Epithelial cell of prostate (primary cell): ENCODE measurements around the gene P2RY14.
A peak's percentile ranks its signal among the peaks of the same experiment; 100 is the strongest.

Source experiments
- DNase-seq: peaks from one replicate; pipeline ENCODE4 v3.0.0-alpha.2; 2011; ENCODE audit warnings: low read depth, low spot score
- H3K27ac ChIP-seq: fragments of 450-650 bp; 2 replicates; pipeline ENCODE4 v1.5.1; 2017; ENCODE audit warnings: mild to moderate bottlenecking

P2RY14 gene

DNA sequence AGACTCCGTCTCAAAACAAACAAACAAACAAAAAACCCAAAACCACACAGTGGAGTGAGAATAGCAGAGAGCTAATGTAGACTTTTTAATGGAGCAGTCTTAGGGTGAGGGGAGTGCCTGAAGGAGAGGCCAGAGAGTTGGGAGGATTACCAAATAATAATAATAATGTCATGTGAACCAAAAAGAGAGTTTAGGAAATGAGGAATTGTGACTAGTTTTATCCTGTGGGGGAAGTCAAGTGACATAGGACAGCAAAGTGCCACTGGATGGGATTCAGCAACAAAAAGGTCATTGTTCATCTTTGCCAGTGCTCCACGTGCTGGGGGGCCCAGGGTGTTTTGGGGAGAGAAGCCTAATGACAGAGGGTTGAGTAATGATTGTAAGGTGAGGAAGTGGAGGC lies 25.4 kb upstream of the P2RY14 start:
- peak overlapping the region; percentile 99 for H3K27ac ChIP-seq

DNA sequence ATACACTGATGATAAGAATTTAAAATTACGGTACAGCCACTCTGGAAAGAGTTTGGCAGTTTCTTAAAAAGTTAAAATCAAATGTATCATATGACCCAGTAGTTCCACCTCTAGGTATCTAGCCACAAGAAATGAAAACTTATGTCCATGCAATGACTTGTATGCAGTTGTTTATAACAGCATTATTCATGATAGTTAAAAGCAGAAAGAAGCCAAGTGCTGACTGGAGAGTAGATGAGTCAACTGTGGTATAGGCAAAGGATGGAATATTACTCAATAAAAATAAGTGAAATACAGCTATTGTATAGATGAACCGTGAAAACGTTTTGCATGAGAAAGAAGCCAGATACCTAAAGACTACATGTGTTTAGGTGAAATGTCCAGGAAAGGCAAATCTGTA lies 23.4 kb upstream of the P2RY14 start:
- peak overlapping the region; percentile 99 for H3K27ac ChIP-seq
- peak; percentile 72 for DNase-seq

More for the DNA sequence above, 25.4 kb upstream of the P2RY14 start:
- DNase-seq: no peak

DNA sequence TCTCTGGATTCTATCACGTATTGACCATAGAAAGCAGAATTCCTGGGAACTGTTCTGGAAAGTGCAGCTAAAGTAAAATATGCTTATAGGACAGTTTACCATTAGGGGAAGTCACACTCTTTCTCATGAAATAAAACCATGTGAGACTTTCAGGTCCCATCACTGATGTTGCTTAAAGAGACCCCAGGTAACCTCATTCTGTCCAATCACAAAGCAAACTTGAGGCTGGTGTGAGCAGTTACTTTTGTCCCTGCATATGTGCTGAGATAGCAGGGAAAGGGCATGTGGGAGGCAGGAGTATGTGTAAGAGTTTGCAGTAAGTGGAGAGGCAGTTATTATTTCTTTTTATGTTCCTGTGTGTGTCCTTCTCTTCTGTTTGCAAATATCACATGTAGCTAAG lies 22.2 kb upstream of the P2RY14 start:
- DNase-seq: no peak
- H3K27ac ChIP-seq: no peak overlapping the region

DNA sequence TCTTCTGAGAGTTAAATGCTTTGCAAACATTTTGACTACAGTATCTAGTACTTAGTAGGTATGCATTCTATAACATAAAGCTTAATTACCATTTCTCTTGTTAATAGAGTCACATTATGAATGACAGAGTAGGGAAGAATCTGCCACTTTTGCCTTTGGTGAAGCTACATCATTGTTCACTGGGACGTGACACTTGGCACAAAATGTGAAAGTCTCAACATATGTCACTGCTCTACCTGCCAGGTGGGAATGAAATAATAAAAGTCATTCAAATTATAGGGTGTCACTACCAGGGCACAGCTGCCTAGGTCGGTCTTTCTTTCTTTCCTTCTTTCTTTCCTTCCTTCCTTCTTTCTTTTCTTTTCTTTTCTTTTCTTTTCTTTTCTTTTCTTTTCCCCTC lies 20.7 kb upstream of the P2RY14 start:
- DNase-seq: no peak
- H3K27ac ChIP-seq: no peak overlapping the region

DNA sequence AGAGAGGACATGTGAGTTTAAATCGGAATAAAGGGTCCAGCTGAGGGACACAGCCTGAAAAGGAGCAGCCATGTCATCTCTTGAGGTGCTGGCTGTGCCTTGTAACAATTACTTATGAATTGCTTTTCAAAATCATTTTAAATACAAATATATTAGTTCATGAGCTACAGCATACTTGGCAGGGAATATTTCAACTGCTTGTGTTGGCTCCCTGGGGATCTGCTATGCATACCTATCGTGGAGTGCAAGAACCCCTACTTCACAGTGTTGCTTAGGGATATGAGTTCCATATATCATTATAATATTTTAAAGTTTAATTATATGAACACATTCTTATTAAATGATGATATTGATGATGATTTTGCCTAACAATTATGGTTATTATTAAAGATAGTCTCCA lies 19.1 kb upstream of the P2RY14 start:
- H3K27ac ChIP-seq: no peak overlapping the region
- DNase-seq: no peak

DNA sequence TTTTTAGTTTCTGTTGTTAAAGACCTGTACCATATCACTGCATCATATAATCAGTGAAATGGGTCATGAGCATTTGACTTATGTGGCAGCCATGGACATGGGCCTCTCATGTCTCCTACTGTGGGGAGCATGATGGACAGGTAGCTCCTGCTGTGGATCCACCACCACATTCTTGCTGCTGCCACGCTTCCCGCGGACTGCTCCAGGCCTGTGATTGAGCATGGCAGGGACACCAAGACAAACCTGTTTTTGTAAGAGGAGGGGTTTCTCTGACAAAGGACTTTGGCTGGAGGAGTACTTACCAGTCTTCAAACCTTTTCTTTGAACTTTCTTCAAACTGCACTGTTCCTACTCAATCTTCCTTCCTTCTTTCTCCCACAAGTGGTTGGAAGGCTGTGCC lies 17.9 kb upstream of the P2RY14 start:
- no peak overlapping the region for H3K27ac ChIP-seq
- DNase-seq: no peak

DNA sequence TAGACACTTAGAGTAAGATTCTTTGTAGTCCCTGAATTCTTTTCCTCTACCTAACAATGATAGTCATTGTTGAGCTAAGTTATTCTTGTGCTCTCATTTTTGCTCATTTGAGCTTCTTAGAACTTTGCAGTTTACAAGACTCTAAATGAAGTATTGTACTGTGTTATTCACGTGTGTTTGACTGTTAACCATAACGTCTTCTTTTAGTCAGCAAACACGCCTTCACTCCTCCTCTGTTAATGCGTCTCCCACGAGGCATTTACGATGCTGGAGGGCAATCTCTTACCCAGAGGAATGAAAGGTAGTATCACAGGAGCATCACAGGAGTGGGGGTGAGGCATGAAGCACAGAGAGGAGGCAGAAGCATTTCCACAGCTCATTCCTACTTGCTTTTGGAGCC lies 14.8 kb upstream of the P2RY14 start:
- peak overlapping the region; percentile 8 for H3K27ac ChIP-seq
- no peak for DNase-seq

DNA sequence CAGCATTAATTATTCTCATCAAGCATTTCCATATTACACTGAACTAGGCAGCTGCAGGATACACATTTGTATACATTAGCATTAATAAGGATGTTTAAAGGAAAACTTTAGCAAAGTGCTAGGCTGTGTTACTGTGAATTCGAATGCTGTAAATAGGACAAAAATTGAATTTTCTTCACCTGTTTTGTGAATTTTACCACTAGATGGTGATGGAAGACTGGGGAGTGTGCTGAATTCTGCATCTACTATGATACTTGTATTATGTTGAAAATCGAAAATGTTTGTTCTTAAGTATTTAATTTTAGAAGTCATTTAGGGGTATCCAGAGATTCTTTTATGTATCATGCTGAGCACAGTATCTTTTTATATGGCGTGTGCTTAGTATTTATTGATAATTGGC lies 12.3 kb upstream of the P2RY14 start:
- DNase-seq: no peak
- H3K27ac ChIP-seq: no peak overlapping the region

DNA sequence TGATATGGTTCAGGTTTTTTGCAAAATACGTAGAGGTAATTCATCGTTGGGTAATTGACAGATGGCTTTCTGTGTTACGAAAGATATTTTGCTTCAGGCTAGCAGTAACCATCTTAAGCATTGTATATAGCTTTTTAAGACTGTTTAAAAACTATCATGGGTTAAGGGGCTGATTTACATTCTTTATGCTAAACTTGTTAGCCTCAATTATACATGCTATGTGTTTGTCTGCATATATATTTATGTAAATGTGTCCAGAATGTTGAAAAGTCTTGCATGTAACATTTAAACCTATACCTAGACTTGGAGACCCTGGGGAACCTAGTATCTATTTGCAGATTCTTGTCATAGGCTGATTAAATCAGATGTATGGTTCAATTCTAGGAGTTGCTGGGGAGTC lies 11.1 kb upstream of the P2RY14 start:
- DNase-seq: no peak
- no peak overlapping the region for H3K27ac ChIP-seq

DNA sequence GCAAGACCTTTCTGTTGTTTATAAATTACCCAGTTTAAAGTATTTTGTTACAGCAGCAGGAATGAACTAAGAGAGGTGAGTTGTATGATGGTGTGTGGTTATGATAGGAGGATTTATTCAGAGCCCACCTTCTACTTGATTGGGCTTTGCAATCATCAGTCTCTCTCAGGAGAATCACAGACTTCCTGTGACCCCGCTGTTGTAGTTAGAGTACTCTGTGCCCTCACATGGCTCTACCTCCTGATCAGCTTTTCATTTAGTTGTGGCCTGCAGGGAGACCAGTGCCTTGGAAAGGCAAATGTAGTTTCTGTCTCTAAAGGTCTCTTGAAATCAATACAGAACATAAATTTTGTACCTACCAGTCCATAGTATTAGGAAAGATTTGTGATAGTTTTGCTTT lies 7.6 kb upstream of the P2RY14 start:
- DNase-seq: no peak
- no peak overlapping the region for H3K27ac ChIP-seq

DNA sequence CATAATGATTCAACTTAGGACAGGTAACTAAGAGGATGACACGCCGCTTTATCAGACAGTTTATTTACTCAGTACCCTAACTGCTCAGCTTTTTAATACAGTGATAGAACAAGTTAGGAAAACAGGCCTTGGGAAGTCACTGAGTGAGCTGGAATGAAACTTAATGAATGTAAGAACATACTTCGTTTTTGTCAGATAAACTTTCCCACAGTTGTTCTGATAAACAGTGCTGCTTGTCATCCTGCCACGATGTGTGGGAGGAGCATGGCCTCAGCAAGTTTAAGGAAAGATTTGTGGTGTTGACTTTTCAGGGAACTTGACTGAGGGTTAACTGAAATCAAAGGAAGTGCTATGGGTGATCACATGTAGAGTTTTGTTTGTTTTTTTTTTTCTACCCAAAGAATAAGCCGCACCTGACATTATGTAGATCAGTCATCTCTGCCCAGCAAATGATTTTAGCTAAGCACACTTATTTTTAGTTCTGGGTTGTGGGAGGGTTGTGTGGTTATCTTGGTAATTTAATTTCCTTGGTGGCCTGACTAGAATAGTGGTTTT lies 5.6 kb upstream of the P2RY14 start:
- DNase-seq: peak; percentile 34
- peak overlapping the region; percentile 39 for H3K27ac ChIP-seq

DNA sequence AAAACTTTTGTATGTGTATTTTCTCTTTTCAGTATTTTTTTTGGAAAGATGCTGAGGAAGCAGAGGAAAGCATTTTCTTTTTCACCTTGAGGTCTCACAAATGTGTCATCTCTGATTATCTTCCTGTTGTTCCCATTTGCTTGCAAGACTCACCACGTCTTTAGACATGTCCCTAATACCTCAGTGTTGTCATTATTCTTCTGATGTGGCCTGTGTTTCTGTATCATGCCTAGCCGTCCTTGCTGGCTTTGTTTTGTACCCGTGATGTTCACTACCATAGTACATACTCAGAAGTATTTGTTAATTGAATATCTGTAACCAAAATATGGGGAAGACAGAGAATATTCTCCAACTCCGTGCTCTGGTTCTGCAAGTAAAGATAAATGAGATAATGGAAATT lies 5.0 kb upstream of the P2RY14 start:
- DNase-seq: no peak

DNA sequence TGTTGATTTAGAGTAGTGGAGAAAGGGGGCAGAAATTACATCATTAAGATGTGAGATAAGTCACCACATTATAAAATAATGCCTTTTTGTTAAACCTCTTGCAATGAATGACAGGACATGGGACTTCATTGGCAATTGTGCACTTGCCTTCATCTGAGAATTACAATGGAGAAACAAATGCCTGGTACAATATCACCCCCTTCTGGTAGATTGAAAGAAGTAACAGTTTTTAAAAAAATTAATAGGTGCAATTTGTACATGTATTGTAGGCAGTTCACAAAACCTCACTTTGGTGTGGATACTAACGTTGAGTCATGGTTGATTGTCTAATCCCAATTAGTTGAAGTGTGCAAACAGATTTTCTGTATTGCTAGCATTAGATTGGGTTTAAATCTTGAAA lies 4.6 kb upstream of the P2RY14 start:
- DNase-seq: no peak
- no peak overlapping the region for H3K27ac ChIP-seq

More for the DNA sequence above, 5.0 kb upstream of the P2RY14 start:
- peak overlapping the region; percentile 39 for H3K27ac ChIP-seq

DNA sequence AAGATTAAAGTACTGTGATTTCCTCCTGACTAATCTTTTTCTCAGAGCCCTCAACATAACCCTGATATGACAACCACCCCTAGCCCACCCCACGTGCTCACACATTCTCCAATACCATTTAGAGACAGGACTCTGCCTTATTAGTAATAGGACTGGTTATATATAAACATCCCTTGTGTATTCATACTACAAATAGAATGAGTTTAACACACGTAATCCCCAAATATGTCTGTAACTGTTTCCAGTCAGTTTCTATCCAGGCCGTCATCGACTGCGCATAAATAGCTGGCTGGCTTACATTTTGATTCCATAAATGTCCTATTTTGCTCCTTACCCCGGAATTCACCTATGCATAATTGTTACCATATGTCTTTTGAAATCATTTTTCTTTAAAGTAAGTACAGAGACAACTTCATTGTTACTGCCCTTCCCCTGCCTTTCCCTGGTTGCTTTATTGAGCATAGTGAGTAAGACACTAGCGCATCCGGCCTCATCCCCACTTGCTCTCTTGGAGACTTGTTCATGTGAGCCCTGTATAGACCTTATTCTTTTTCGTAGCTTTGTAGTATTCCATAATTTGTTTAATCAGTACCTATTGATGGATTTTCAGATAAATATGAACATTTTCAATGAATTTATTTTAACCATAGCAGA lies 3.5 kb upstream of the P2RY14 start:
- no peak overlapping the region for H3K27ac ChIP-seq
- DNase-seq: no peak

DNA sequence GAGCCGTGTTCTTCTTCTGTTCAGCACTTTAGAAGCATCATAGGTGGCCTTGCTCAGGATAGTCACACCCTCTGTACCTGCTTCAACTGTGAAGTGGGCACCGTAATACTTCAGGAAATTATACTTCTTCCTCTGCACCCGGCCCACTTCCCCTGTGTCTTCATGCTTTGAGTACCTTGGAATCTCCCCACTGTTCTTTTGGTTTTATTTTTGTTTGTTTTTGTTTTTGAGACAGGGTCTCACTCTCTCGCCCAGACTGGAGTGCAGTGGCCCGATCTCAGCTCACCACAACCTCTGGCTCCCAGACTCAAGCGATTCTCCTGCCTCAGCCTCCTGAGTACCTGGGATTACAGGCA lies 1.7 kb downstream of the P2RY14 start:
- no peak for DNase-seq
- H3K27ac ChIP-seq: no peak overlapping the region

DNA sequence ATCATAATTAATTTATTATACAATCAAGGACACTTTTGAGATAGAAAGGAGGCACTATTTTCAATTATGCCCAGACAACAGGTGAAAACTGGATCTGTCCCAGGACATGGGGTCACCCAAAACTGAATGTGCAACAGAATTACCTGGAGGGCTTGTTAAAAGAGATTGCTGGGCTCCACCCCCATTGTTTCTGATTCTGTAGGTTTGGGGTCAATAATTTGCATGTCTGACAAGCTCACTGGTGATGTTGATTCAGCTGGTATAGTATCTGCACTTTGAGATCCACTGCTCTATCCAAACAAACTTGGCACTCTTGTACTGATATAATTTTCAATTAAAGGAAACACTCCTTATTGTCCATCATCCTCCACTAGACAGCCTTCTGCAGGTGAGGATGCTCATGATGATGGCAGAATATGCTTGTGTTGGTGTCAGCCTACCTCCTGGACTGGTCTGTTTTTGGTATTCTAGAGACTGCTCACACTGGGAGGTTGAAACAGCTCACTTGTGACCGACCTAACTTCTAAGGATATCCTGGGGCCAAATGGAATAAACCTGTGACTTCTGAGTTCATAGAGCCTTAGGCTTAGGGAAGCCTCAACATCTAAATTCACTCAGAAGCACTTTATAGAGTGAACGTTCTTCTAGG lies 2.2 kb downstream of the P2RY14 start:
- no peak overlapping the region for H3K27ac ChIP-seq
- DNase-seq: no peak

DNA sequence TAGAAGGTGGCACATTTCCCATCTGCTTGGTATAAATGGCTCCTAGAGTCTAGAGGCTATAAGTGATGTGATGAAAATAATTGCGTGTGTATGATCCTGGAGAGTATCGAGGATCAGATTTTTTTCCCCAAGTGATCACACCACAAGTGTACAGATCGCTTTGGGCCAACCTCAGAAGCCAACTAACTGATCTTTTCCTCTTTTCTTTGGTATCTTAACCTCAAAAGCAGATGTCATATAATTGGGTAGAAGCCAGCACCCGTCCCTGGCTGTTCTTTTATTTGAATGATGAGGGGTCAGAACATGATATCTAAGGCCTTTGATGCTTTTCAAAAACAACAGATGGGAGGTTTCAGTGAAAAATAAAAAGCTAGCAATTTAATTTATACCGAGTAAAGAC lies 3.3 kb downstream of the P2RY14 start:
- DNase-seq: no peak
- H3K27ac ChIP-seq: no peak overlapping the region

DNA sequence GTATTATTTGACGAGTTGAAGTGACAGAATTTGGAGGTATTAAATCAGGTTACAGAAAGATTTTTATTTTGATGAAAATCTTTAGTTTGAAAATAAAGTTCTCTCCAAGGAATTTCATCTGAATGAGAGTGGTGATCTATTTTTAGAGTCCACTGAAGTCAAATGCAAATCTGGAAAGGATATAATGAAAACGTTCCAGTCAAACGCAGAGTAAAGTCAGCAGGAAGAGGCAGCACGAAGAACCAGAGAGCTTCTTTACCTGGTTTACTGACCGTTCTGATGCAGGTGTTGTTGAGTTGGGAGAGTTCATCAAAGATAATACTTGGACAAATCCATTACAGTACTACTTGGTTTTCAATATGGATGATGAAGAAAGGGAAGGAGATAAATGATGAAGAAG lies 8.7 kb downstream of the P2RY14 start:
- no peak for DNase-seq
- no peak overlapping the region for H3K27ac ChIP-seq

DNA sequence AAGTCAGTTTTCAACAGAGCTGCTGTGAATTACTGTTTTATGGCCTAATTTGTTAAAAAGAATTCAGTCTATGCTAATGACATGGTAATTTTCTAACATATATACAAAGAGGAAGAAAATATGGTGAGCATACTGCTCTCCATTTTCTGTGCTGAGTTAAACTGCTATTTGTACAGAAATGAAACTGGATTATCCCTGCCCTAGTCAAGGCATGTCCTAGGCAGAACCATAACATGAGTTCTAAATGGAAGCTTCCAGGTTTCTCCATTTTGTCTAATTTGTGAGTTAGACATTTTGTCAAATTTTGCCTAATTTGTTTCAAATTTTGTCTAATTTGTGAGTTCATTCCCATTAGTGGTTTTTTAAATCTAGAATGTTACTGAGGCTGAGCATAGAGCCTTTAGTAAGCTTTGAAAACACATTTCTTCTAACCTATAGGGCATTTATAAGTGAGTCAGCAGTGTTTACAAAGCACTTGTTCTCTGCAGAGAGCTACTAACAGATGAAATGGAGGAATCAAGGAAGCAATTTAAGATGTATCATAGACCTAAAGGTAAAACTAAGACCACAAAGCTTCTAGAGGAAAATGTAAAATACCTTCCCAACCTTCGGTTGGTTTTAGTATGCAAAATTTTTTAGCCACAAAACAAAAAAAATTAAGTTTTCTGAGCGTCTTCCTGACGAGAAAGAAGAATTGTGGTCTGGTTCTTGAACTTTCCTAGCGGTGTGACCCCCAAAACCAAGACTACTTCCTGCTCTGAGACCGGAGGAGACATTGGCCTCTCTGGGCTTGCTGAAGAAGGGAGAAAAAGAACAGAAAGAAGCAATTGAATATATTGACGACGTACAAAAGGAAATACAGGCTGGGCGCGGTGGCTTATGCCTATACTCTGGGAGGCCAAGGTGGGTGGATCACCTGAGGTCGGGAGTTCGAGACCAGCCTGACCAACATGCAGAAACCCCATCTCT lies 9.8 kb downstream of the P2RY14 start:
- no peak overlapping the region for H3K27ac ChIP-seq
- no peak for DNase-seq

DNA sequence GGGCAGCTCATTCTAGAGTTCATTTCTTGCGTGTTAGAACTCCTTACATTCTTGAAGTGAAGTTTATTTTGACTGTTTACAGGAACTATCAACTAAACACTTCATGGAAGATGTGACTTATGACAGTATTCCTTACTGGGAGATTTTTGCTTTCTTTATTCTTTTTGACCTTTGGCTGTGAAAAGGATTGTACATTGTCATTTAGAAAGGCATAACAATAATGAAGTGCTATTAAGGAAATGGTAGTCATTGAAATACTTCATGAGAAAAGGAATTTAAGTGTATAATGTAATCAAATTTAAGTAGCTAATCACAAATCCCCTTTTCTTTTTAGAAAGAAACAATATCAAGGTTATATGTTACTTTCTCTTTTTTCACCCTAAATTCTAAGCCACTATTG lies 11.3 kb downstream of the P2RY14 start:
- DNase-seq: no peak
- H3K27ac ChIP-seq: no peak overlapping the region

DNA sequence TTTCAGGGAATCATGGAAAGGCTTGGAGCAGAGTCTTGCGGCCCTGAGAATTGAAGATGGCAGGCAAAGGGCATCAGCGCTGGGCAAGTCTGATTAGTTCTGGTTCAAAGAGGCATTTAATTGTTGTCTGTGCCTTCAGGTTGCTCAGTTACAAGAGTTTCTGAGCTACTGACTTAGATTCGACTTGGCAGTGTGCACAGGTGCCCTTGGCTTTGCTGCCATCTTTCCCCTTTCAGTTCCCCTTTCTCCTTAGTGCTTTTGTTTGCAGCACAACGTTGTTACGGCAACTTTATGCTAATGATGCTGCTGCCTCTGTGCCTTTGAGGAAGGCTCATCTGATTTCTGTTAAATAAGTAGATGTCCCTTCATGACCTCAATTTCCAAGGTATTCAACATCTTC lies 12.5 kb downstream of the P2RY14 start:
- no peak for DNase-seq

More for the DNA sequence above, 12.5 kb downstream of the P2RY14 start:
- no peak overlapping the region for H3K27ac ChIP-seq
